ENCODE data around the gene NTSR2.

Gene NTSR2

GRCh38 chr2:11636593-11637295 lies 33.3 kb downstream of the NTSR2 start:
- ChIA-PET POLR2A (no interaction called here), CTCF (interaction anchor here (1.0 kb wide), 1 partner anchor 54 kb away, joined by 4 read pairs; no protein-coding TSS in a partner anchor)
- DNase-seq (ENCODE audit: extremely low spot score): no peak
- no peak for TF ChIP-seq CTCF (IDR thresholded peaks at IDR 0.05; ENCODE audit: control extremely low read depth, extremely low read depth, low read depth, missing control alignments)

- DNase-seq (ENCODE audit: extremely low spot score): no peak
- TF ChIP-seq CTCF (IDR thresholded peaks at IDR 0.05; ENCODE audit: control extremely low read depth, extremely low read depth, low read depth, missing control alignments): no peak
- ChIA-PET CTCF (interaction anchor here (0.7 to 1.2 kb wide), 2 partner anchors 9 to 17 kb away, joined by 3 read pairs; no protein-coding TSS in a partner anchor), POLR2A (no interaction called here)
These were observed 34.9 kb downstream of the NTSR2 start for GRCh38 chr2:11635141-11635540.

- ChIA-PET POLR2A (no interaction called here), CTCF (interaction anchor here (0.7 kb wide), 1 partner anchor 17 kb away, joined by 3 read pairs; no protein-coding TSS in a partner anchor)
- no peak for TF ChIP-seq CTCF (IDR thresholded peaks at IDR 0.05; ENCODE audit: control extremely low read depth, extremely low read depth, low read depth, missing control alignments)
- no peak for DNase-seq (ENCODE audit: extremely low spot score)
These were observed 35.4 kb downstream of the NTSR2 start for GRCh38 chr2:11634584-11634983.

- POLR2A ChIA-PET: no interaction called here
- TF ChIP-seq CTCF (IDR thresholded peaks at IDR 0.05; ENCODE audit: control extremely low read depth, extremely low read depth, low read depth, missing control alignments): no peak
- DNase-seq (ENCODE audit: extremely low spot score): no peak
- CTCF ChIA-PET: no interaction called here
These were observed 36.0 kb downstream of the NTSR2 start for GRCh38 chr2:11633923-11634478.

GRCh38 chr2:11631462-11631861 lies 38.5 kb downstream of the NTSR2 start:
- DNase-seq (ENCODE audit: extremely low spot score): no peak
- POLR2A ChIA-PET: no interaction called here
- no peak for TF ChIP-seq CTCF (IDR thresholded peaks at IDR 0.05; ENCODE audit: control extremely low read depth, extremely low read depth, low read depth, missing control alignments)
- CTCF ChIA-PET: interaction anchor here (1.6 kb wide), 1 partner anchor 47 kb away, joined by 3 read pairs; no protein-coding TSS in a partner anchor

GRCh38 chr2:11630855-11631254 lies 39.1 kb downstream of the NTSR2 start:
- no peak for TF ChIP-seq CTCF (IDR thresholded peaks at IDR 0.05; ENCODE audit: control extremely low read depth, extremely low read depth, low read depth, missing control alignments)
- CTCF ChIA-PET: interaction anchor here (1.2 to 1.6 kb wide), 3 partner anchors 18 to 798 kb away, joined by 3 read pairs; no protein-coding TSS in a partner anchor
- no peak for DNase-seq (ENCODE audit: extremely low spot score)
- POLR2A ChIA-PET: no interaction called here
